Measurements from ENCODE around the gene ABCE1.
"Not testable (repeated sequence)": the region's sequence is repeated elsewhere in the genome, so short reads cannot be mapped to it uniquely, and the experiment has no call there.

ABCE1 gene

GRCh38 chr4:145131848-145132247 lies 33.7 kb downstream of the ABCE1 start:
- DNase-seq (ENCODE audit: extremely low read depth, insufficient read length): no peak
- no peak for TF ChIP-seq CTCF (IDR thresholded peaks at IDR 0.05; ENCODE audit: insufficient read depth, low read length, poor library complexity, severe bottlenecking)
- Histone ChIP-seq H3K27me3 (replicated peaks; ENCODE audit: control insufficient read depth, insufficient read depth, low read length) (no peaks in the 10 kb centered on the region), H3K4me3 (replicated peaks; ENCODE audit: low read depth, low read length) (no peak overlapping the region), H3K36me3 (ENCODE audit: control insufficient read depth, insufficient read depth, low read length) (no peaks in the 10 kb centered on the region)

- H3K27me3 ChIP-seq (replicated peaks; ENCODE audit: control insufficient read depth, insufficient read depth, low read length): no peaks in the 10 kb centered on the region
- peak; percentile 61 for DNase-seq (ENCODE audit: extremely low read depth, insufficient read length)
- TF ChIP-seq CTCF (IDR thresholded peaks at IDR 0.05; ENCODE audit: insufficient read depth, low read length, poor library complexity, severe bottlenecking): no peak
- H3K4me3 ChIP-seq (replicated peaks; ENCODE audit: low read depth, low read length): no peak overlapping the region; the same call in 1 of the 2 replicates
- H3K36me3 ChIP-seq (ENCODE audit: control insufficient read depth, insufficient read depth, low read length): no peaks in the 10 kb centered on the region
Observed at GRCh38 chr4:145132511-145133098, 34.5 kb downstream of the ABCE1 start.

DNA sequence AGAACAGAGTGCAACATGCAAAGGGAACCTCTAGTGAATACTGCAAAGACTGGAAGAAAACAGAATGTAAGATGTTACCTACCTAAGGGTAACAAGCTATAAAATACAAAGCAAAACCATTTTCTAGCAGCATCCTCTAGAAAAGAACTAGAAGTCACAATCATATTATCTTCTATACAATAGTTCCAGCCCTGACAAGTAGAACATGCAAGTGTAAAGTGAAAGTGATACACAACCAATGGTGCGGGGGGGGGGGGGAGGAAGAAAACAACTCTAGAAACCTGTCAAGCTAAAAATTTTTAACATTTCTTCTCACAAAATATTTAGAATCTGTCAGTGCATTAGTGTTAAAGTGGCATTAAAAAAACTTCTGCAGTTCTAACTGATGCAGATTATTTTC lies 38.1 kb downstream of the ABCE1 start:
- DNase-seq (ENCODE audit: extremely low read depth, insufficient read length); H3K27me3 ChIP-seq (replicated peaks; ENCODE audit: control insufficient read depth, insufficient read depth, low read length); H3K4me3 ChIP-seq (replicated peaks; ENCODE audit: low read depth, low read length); H3K36me3 ChIP-seq (ENCODE audit: control insufficient read depth, insufficient read depth, low read length): not testable (repeated sequence)

DNA sequence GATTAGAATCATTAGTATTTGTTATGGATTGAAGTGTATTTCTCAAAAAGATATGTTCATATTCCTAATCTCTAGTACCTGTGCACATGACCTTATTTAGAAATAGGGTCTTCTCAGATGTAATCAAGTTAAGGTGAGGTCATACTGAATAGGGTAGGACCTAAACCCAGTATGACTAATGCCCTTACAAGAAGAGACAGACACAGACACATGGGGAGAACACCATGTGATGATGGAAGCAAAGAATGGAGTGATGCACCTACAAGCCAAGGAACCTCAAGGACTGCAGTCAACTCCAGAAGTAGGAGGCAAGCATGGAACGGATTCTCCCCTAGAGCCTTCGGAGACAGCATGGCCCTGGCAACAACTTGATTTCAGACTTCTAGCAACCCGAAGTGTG lies 50.9 kb downstream of the ABCE1 start:
- no peak for TF ChIP-seq CTCF (IDR thresholded peaks at IDR 0.05; ENCODE audit: insufficient read depth, low read length, poor library complexity, severe bottlenecking)
- no peak for DNase-seq (ENCODE audit: extremely low read depth, insufficient read length)
- Histone ChIP-seq H3K4me3 (replicated peaks; ENCODE audit: low read depth, low read length) (no peak overlapping the region), H3K36me3 (ENCODE audit: control insufficient read depth, insufficient read depth, low read length) (peaks cover 5% of the 10 kb centered on the region), H3K27me3 (replicated peaks; ENCODE audit: control insufficient read depth, insufficient read depth, low read length) (no peaks in the 10 kb centered on the region)

DNA sequence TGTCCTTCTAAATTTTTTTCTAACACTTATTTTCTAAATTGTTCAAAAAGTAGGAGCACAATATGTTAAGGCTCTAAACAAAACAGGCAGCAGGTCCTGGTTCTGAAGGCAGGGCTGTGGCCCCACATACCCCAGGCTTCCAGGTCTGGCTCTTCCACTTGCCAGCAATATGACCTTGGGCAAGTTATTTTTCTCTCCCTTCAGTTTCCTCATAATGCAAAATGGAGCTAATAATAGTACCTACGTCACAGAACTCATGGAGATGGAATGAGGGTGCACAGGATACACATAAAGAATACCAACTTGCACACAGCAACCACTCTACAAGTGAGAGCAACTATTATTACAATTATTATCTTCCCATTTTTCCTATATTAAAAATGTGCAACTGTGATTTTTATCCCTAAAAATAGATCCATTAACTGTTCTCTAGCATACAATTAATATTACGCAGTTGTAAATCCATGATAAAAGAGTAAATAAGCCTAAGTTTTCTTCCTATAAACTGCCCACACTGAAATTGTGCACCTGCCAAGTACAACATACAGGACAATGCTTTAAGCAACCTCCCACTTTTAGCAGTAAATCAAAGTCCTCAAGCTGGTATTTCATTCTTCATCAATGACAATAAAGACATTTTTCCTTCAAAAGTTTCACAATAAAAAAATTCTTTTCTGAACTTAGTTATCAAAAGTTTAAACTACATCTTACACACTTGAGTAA lies 55.2 kb downstream of the ABCE1 start:
- no peak for TF ChIP-seq CTCF (IDR thresholded peaks at IDR 0.05; ENCODE audit: insufficient read depth, low read length, poor library complexity, severe bottlenecking)
- no peaks in the 10 kb centered on the region for H3K27me3 ChIP-seq (replicated peaks; ENCODE audit: control insufficient read depth, insufficient read depth, low read length)
- no peak overlapping the region for H3K4me3 ChIP-seq (replicated peaks; ENCODE audit: low read depth, low read length)
- no peak for DNase-seq (ENCODE audit: extremely low read depth, insufficient read length)
- H3K36me3 ChIP-seq (ENCODE audit: control insufficient read depth, insufficient read depth, low read length): peaks cover 2% of the 10 kb centered on the region

DNA sequence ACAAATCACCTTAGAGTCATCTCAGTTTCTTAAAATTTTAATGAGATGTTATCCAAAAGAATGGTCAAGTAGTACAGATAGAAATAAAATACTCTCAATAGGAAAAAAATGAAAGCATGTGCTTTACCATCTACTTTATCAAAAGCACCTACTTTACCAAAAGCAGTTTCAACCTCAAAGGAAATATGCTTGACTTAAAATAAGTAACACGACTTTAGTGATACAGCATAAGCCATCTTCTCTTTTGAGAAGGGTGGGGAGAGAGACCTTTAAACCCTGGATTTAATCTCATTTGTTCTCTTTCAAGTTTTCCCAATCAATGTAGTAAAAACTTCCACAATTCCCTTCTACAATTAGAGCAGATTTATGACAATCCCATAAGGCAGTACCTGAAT lies 55.8 kb downstream of the ABCE1 start:
- TF ChIP-seq CTCF (IDR thresholded peaks at IDR 0.05; ENCODE audit: insufficient read depth, low read length, poor library complexity, severe bottlenecking): no peak
- no peak for DNase-seq (ENCODE audit: extremely low read depth, insufficient read length)
- Histone ChIP-seq H3K36me3 (ENCODE audit: control insufficient read depth, insufficient read depth, low read length) (peaks cover 2% of the 10 kb centered on the region), H3K4me3 (replicated peaks; ENCODE audit: low read depth, low read length) (no peak overlapping the region), H3K27me3 (replicated peaks; ENCODE audit: control insufficient read depth, insufficient read depth, low read length) (no peaks in the 10 kb centered on the region)
